ENCODE measurements around the gene FOXO3. TPM values are rescaled to one million over a fixed set of nuclear protein-coding genes. Genes with fewer than 3 reads are reported as not detected.
A peak's percentile ranks its signal among the peaks of the same experiment; 100 is the strongest.

FOXO3 gene
- total and polyA plus RNA-seq, 2 of the 13 experiments (the other 11 are each of a cell fraction or from before 2014, with no cell fraction given): 16.0 to 22.5 TPM

GRCh38 chr6:108562503-108562993 is 1.8 kb downstream of the FOXO3 start (continued):
- no peak for TF ChIP-seq PRDM10 (CRISPR knock-in tag; IDR thresholded peaks at IDR 0.05; ENCODE audit: low read depth)
- no peak for TF ChIP-seq ZNF142 (CRISPR knock-in tag; IDR thresholded peaks at IDR 0.05)
- TF ChIP-seq ARNTL (CRISPR knock-in tag; IDR thresholded peaks at IDR 0.05): peak; percentile 54; the same call in 1 of the 2 replicates
- TF ChIP-seq ZC3H4 (CRISPR knock-in tag; IDR thresholded peaks at IDR 0.05; ENCODE audit: borderline replicate concordance): peak; percentile 56; the same call in 1 of the 2 replicates
- TF ChIP-seq TOE1 (CRISPR knock-in tag; IDR thresholded peaks at IDR 0.05): no peak
- TF ChIP-seq POGK (CRISPR knock-in tag; conservative IDR thresholded peaks at IDR 0.05): peak; percentile 35; the same call in 1 of the 2 replicates
- TF ChIP-seq ARID4A (CRISPR knock-in tag; IDR thresholded peaks at IDR 0.05; ENCODE audit: borderline replicate concordance): peak; percentile 63; the same call in 1 of the 2 replicates
- TF ChIP-seq ZBTB3 (CRISPR knock-in tag; IDR thresholded peaks at IDR 0.05; ENCODE audit: borderline replicate concordance, low read depth): no peak
- TF ChIP-seq PTBP1 (IDR thresholded peaks at IDR 0.05; ENCODE audit: low read depth, low read length, poor library complexity, severe bottlenecking): no peak
- no peak for TF ChIP-seq MBD4 (IDR thresholded peaks at IDR 0.05; ENCODE audit: borderline replicate concordance, low read length)
- TF ChIP-seq ELK4 (CRISPR knock-in tag; IDR thresholded peaks at IDR 0.05; ENCODE audit: borderline replicate concordance): no peak
